ENCODE data around the gene FLRT2.

Gene FLRT2

DNA sequence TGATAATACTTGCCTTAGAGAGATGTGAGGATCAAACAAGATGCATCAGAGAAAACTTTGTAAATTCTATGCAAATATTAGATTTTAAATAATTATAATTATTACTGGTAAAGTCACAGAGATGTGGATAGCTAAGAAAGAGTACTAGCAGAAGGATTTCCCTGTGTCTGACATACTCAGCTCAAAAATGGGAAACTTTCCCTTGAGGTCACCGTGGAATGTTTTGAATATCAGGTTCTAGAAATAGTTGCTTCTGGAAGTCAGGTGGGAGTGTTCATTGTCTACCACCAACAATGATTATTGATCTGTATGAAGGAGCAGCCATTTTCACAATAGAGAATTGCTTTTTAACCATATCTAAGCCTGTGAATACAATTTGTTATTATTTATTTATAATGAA is 71.7 kb downstream of the FLRT2 start:
- no peak for DNase-seq

DNA sequence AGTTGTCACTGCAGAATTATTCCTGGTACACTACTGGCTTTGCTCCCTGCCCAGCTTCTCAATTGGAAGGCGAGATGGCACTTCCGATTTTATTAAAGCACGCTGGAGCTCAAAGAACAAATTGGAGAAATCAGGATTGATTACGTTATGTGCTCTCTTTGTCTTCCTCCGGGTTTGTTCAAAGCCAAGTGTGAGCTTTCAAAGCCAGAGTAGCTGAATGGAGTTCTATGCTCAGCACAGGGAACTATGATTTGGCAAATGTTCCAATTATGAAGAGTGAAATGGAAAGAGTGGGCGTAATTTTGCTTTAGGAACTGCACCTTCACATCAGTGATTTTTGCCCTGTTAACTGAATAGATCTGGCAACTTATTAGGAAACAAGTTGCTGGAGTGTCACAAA is 72.4 kb downstream of the FLRT2 start:
- no peak for DNase-seq

DNA sequence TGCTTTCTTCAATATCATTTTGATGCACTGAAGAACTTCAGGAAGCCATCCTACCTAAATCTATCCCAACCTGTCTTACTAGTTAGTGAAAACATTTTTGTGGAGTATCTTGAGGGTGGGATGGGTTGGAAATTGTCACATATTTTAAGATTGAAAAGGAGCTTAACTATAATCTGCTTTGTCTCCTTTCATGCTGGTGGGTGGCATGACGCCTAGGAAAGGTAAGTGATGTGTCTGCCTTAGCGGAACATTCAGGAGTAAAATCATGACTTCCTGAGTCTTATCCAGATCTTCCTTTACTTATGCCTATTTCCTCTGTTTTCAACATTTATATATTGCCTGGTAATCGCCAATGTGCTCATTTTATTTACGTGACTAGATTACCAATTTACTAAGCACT is 74.1 kb downstream of the FLRT2 start:
- DNase-seq, result no peak

DNA sequence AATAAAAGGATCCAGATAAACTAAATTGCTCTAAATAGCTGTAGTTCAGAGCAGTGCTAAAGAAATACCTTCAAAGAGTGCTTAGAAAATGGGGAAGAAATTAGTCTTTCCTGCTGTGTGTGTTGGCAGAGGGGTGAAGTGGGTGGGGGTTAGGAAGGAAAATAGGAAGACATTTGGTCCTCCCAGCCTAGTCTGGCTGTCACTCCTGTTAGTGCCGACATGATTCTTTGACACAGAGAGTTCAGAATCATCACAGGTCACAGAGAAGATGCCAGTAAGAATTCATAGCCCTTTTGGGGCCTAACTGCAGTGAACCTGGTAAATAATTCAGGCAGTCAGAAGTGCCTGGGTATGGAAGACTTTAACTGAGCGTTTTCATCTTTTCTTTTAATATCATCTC is 74.8 kb downstream of the FLRT2 start:
- no peak for DNase-seq

DNA sequence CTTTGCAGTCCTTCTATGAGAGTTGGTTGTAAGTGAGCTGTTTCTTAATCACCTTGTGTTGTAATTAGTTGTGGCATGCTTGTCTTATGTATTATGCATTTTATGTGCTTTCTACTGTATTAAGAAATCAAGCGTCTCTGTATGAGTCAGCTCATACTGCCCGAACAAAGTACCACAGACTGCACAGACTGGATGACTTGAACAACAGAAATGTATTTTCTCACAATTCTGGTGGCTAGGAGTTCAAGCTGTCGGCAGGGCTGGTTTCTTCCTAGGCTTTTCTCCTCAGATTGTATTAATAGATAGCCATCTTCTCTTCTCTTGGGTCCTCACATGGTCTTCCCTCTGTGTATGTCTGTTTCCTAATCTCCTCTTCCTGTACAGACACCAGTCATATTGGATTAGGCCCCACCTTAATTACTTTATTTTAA is 77.7 kb downstream of the FLRT2 start:
- DNase-seq, result peak; percentile 41

DNA sequence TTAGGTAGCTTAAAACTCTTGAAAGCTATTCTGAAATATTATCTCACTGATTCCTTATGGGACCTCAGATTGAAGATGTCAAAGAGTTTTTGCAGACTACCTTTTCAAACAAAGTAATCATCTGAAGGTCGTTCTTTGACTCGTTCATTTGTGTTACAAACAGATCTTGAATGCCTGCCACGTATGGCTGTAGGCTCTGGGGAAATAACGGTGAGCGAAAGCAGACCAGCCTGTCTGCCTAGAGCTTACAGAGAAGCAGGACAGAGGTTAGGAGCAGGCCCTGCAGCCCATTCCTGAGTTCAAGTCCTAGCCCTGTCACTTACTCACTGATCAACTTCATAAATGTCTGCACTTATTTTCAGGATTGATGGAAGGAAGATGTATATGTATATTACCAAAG is 83.6 kb downstream of the FLRT2 start:
- DNase-seq, result no peak

DNA sequence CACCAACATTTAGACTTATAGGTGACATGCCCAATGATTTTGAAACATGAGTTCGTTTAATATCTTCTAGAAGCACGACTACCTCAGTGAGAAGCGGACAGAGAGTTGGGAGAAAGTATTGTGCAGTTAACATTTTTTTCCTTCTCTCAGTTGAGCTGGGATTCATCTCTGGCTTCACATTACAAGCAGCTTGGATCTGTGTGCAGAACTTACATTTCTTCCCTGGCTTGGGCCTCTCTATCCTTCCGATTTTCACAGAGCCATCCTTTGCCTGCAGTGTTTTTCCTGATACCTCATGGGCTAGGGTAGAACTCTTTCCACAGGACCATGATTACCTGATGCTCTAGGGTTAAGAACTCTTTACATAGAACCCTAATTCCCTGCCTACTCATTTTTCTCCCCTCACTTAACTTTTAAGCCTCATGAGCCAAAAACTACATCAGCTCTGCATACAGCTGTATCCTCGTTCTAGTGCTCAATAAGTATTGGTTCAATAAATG is 86.5 kb downstream of the FLRT2 start:
- no peak for DNase-seq

DNA sequence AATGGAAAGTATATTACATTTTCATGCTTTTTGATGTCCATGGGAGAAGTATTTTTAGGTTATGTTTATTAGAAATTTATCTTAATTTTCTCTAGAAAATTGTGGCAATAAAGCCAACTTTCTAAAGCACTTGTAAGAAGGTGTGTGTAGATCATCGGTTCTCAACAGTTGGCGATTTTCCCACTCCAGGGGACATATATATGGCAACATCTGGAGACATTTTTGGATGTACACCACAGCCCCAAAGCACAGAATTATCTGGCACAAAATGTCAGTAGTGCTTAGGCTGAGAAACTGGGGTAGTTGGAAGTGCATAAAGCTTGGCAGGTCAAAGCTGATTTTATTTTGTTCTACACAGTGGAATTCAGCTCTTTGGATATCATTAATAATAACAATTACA is 86.9 kb downstream of the FLRT2 start:
- no peak for DNase-seq

DNA sequence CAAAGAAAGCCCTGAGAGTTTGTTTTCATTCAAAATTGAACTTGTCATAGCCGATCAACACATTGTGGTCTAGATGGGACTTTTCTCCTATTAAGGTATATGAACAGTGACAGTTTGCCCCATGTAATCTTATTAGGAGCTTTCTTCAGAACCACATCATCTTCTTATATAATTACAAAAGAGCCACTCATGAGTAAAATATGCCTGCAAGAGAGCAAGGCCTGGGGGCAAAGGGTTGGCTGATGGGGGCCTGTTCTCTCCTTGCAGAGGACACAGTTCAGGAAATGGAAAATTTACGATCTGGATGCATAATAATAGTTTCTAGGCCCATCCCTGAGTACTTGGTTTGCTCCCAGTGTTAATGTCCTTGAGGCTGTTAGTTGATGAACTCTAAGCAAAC is 87.8 kb downstream of the FLRT2 start:
- DNase-seq, result no peak

DNA sequence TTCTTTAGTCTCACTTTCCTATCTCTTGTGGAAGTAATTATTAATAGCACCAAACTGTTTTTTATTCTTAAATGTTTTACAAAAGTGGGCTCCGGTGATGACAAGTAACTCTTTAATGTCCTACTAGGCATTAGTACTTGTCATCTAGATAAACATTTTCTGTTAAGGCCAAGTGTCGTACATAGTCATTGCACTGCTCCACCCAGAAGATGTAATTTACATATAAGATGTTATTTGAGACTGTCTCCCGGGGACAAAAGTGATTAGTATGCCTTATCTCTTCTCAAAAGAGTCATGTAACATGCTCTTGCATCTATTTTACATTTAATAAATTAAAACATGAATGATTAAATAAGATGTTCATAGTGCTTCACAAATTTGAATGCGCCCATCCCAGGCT is 88.4 kb downstream of the FLRT2 start:
- no peak for DNase-seq

DNA sequence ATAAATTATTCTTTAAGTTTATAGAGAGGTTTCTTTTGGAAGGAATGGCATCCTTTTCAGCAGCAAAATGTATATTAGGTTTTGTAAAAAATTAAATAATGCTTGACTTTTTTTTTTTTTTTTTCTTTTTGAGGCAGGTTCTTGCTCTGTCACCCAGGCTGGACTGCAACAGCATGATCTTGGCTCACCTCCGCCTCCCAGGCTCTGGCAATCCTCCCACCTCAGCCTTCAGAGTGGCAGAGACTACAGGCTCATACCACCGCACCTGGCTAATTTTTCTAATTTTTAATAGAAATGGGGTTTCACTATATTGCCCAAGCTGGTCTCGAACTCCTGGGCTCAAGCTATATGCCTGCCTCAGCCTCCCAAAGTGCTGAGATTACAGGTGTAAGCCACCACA is 89.0 kb downstream of the FLRT2 start:
- no peak for DNase-seq

DNA sequence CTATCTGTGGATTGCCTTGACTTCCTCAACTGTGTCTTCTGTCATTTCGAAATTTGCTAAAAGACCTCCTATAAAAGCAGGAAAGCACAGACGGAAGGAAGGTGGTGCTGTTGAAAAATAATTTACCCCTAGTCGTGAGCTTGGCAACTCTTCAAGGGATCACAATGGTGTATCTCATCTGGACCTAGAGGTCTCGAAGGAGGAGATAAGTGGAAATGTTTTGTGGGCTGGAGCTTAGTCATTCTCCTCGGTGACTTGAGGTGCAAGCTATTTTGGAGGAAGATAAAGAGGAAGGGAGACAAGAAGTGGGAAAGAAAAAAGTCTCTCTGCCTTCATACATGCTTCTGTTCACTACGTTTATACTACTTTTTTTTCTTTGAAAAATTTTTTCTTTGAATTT is 89.9 kb downstream of the FLRT2 start:
- DNase-seq, result peak; percentile 59

DNA sequence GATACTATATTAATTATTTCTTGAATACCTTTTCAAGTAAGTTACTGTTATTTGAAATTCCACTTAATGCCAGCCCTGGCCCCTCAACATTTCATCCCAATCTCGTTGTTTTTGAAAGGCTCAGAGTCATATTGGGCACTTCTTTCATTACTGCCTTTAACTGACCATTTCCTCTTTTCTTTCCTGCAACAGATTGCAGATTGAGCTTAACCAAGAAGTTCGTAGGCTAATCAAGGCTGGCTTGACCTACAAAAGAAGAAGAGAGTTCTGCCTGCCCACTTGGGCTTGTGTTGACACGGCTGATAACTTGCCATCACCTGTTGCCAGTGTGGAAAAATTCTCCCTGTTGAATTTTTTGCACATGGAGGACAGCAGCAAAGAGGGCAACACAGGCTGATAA is 91.0 kb downstream of the FLRT2 start:
- no peak for DNase-seq

DNA sequence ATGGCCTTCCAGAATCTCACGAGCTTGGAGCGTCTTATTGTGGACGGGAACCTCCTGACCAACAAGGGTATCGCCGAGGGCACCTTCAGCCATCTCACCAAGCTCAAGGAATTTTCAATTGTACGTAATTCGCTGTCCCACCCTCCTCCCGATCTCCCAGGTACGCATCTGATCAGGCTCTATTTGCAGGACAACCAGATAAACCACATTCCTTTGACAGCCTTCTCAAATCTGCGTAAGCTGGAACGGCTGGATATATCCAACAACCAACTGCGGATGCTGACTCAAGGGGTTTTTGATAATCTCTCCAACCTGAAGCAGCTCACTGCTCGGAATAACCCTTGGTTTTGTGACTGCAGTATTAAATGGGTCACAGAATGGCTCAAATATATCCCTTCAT is 92.2 kb downstream of the FLRT2 start:
- no peak for DNase-seq

DNA sequence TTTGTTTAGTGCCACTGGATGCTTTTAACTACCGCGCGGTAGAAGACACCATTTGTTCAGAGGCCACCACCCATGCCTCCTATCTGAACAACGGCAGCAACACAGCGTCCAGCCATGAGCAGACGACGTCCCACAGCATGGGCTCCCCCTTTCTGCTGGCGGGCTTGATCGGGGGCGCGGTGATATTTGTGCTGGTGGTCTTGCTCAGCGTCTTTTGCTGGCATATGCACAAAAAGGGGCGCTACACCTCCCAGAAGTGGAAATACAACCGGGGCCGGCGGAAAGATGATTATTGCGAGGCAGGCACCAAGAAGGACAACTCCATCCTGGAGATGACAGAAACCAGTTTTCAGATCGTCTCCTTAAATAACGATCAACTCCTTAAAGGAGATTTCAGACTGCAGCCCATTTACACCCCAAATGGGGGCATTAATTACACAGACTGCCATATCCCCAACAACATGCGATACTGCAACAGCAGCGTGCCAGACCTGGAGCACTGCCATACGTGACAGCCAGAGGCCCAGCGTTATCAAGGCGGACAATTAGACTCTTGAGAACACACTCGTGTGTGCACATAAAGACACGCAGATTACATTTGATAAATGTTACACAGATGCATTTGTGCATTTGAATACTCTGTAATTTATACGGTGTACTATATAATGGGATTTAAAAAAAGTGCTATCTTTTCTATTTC is 93.2 kb downstream of the FLRT2 start:
- no peak for DNase-seq

DNA sequence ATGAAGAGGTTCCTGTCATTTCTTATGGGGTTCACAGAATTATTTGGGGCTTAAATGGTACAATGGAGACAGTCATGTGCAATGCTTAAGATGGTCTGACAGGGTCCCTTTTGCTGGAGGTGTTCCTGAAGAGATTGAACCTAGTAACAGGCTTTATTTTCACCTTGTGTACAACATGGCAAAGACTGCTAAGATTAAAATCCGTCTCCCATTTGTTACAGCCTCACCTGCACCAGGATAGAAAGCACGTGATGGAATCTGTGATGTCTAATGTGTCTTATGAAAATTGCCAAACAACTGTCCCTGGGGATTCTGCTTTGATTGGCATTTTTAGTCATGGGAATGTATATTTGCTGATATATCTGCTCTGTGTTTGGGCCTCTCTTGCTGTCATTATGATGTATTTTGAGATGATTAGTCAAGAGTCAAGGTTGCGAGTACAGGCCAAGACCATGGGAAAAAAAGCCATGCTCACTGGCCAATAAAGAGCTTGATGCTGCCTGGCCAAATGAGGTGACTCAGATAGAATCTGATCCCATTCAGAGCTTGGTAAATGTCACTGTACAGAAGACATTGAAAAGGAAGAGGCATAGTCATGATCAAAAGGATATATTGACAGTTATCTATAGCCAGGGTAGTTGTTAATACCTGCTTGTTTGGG is 96.1 kb downstream of the FLRT2 start:
- DNase-seq, result no peak

DNA sequence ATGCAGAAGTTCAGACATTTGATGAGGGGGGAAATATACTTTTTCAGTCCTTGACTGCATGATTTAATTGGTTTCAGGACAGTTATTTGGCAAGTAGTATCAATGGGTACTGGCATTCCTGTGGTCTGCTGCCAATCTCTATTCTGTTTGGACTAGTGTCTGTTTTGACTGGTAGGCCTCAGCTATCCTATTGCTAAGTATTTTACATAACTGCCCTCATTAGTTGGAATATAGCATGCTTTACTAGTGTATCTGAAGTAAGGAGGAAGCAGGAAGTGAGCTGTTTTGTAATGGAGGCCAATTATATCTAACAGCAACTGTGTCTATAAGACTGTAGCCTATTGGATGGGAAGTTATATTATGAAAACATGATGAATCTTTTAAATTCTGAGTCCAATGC is 104.3 kb downstream of the FLRT2 start:
- no peak for DNase-seq

DNA sequence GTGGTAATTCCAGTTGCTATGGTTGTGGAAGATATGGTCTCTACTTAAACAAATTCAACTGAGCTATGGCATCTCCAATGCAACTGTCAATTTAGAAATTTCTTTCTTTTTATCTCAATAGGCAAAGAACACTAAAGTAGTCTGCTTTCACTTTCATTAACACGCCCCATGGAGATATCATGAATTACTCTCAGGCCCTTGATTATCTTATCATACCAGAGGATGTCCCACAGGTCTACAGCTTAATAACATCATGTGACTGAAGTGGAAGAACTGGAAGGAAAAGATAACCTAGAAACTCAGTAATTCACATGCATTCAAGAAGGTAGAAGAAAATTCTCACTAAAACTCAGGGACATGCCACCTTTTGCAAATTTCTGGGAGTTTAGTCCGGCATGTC is 114.3 kb downstream of the FLRT2 start:
- peak; percentile 32 for DNase-seq

DNA sequence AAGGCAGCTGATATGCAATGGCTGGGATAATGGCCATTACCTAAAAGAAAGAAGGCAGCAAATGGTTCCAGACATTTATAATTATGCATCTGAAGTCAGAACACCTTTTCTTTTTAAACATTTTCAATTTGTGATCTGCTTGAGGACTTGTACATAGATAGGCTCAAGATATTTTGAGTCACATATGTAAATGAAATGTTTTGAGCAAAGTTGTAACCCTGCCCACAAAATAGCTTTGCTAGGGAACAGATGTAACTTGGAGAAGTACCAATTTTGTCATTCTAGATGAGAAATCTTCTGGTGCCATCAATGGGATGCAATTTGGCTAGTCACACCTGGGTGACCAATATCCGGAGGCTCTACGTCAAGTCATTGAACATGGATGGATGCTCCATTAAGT is 123.1 kb downstream of the FLRT2 start:
- DNase-seq, result no peak

DNA sequence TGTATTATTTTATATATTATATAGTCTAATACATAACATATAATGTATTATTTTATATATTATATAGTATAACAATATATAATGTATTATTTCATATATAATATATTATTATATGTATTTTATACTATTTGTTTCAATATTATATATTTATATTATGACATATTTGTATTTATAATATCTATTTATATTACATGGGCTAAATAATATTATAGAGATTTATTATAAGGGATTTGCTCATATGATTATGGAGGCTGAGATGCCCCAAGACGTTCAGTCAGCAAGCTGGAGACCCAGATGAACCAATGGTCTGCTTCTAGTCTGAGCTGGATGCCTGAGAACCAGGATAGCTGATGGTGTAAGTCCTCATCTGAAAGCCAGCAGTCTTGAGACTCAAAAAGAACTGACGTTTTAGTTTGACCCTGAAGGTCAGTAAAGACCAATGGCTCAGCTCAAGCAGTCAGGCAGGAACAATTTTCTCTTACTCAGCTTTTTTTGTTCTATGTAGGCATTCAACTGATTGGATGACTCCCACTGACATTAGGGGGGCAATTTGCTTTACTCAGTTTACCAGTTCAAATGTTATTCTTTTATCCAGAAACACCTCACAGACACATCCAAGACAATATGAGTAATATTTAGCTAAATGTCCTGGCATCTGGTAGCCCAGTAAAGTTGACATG is 130.4 kb downstream of the FLRT2 start:
- no peak for DNase-seq

DNA sequence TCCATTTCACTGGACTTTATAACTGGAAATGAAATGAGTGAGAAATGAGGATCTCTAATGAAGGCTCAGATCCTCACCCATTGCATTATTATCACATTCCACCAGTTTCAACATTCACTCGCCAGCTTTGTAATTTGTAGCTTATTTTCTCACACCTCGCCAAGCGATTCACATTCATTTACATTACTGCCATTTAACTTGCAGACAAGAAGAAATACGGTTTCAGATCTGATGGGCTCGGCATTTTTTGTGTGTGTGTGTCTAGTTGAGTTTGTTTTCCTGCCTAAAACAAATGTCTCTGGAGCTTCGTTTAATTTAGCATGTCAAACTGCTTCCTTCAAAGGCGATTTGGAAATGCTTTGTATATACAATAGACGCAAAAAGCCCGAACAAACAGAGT is 132.2 kb downstream of the FLRT2 start:
- no peak for DNase-seq

DNA sequence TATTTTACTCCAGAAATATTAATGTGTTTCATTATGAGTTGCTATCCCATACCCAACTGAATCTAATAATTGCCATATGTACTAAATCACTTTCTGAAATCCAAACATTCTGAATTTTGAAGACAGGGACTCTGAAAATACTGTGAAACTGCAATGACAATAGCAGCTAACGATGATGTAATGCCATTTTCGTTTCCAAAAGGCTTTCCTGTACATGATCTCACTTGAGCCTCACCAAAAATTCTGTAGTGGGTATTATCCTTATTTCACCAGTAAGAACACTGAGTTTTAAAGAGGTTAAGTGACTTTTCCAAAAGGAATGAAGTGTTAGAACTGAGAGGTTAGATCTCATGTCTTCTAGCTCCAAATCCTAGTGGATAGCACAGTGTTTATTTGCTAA is 133.3 kb downstream of the FLRT2 start:
- DNase-seq, result no peak

DNA sequence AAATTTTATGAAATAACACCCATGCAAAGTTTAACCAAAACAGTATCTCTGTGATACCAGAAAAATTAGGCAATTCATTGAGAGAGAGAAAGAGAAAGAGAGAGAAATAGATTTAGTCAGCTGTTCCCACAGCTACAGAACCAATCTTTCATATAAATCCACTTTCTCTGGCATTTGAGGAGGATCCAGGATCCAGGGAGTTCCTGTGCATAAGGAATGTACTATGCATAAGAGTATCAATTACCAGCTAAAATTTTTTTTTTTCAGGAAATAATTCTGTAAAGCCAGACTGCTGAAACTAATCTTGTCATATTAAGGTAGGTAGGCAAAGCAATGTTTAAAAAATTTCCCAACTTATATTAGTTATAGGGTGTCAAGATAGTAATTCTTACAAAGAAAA is 133.7 kb downstream of the FLRT2 start:
- no peak for DNase-seq

DNA sequence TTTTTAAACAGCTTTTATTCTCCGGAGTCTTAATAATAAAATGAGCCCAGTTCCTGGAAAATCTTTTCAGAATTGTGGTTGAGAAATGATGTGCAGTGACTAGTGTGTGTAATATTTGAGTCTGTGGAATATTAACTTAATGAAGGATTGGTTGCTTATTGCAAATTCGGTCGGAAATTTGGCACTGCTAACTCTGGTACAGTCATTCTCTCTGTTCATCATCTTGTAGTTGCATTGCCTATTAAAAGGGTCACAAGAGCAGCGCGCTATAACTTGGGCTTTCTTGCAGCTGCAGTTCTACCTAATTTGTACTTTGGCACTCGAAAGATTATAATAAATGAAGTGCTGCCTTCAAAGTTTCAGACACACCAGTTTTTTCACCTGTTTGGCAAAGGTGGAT is 146.0 kb downstream of the FLRT2 start:
- no peak for DNase-seq

All from hematopoietic multipotent progenitor cell treated with erythropoietin and hydrocortisone succinate and interleukin-3 and kit ligand, for 4 days (in vitro differentiated cells).